NCI-H2196 treated with DMSO at 0.1 percent for 48 hours (cell line): ENCODE data around the gene SBNO1.
"Not testable (repeated sequence)": the region's sequence is repeated elsewhere in the genome, so short reads cannot be mapped to it uniquely, and the experiment has no call there.

ENCODE experiments used
- DNase-seq: peaks from one replicate; lab custom pipeline; 2025; ENCODE audit not compliant: unreplicated experiment; lab: John Stamatoyannopoulos, UW

The SBNO1 gene

DNA sequence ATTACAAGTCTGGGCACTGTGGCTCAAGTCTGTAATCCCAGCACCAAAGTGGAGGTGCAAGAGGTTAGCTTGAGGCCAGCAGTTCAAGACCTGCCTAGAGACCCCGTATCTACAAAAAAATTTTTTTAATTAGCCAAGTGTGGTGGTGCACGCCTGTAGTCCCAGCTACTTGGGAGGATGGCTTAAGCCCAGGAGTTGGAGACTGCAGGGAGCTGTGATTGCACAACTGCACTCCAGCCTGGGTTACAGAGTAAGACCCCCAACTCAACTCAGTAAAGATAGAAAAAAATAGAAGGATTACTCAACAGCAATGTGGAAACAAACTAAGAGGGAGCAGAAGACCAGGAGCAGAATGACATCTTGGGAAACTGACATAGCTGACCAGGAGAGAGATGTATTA is 13.3 kb downstream of the SBNO1 start:
- no peak for DNase-seq

GRCh38 chr12:123346946-123347345 is 17.7 kb downstream of the SBNO1 start:
- no peak for DNase-seq

DNA sequence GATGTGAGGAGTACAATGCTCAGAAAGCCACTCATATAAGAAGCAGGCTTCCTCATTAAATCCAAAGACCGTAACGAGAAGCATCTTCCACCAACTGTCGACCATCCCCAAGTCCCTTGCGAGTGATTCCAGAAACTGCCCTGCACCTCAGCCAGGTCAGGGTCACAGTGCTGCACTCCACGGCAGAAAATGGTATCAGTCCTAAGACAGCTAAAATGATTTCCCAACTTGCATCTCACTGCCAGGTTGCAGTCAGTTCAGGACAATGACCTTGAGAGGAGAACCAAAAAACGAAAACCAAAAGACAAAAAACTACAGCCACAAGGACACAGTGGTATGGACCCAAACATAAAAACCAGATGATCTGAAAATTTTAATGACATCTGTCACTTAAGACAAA is 20.6 kb downstream of the SBNO1 start:
- DNase-seq: no peak

- DNase-seq: no peak
Measured at GRCh38 chr12:123337070-123337469, 27.6 kb downstream of the SBNO1 start.

- no peak for DNase-seq
Measured at GRCh38 chr12:123336530-123336929, 28.1 kb downstream of the SBNO1 start.

GRCh38 chr12:123335490-123335889 is 29.2 kb downstream of the SBNO1 start:
- DNase-seq: no peak

- DNase-seq: no peak
Measured at GRCh38 chr12:123329799-123330198, 34.8 kb downstream of the SBNO1 start.

- DNase-seq: no peak
Measured at GRCh38 chr12:123319826-123320225, 44.8 kb downstream of the SBNO1 start.

GRCh38 chr12:123319273-123319672 is 45.4 kb downstream of the SBNO1 start:
- DNase-seq: no peak

DNA sequence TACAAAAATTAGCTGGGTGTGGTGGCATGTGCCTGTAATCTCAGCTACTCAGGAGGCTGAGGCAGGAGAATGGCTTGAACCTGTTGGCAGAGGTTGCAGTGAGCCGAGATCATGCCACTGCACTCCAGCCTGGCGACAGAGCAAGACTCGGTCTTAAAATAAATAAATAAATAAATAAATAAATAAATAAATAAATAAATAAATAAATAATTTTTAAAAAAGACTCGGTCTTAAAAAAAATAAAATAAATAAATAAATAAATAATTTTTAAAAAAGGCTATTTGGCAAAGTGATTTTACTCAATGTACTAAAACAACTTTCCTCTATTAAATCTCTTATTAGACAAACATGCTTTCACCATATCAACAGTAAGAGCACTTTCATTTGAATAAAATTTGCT is 51.6 kb downstream of the SBNO1 start:
- not testable (repeated sequence) for DNase-seq

- DNase-seq: no peak
Measured at GRCh38 chr12:123306200-123306599, 58.4 kb downstream of the SBNO1 start.

DNA sequence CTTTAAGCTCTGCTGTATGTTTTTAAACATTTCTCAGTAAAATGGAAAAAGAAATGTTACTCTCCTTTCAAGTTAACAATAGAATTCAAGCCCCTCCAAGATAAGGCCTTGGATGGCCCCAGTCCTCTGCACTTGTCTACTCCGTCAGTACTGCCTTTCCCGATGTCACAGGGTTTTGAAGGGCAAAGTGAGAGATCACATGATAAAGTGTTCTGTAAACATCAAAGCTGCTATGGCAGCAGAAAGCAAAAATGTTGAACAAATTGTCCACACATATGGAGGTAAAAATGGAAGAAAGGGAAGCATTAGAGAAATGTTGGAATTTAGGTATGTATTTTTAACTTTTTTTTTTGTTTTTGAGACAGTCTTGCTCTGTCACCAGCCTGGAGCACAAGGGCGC is 59.5 kb downstream of the SBNO1 start:
- no peak for DNase-seq

GRCh38 chr12:123293178-123293760 is 71.4 kb downstream of the SBNO1 start:
- no peak for DNase-seq

DNA sequence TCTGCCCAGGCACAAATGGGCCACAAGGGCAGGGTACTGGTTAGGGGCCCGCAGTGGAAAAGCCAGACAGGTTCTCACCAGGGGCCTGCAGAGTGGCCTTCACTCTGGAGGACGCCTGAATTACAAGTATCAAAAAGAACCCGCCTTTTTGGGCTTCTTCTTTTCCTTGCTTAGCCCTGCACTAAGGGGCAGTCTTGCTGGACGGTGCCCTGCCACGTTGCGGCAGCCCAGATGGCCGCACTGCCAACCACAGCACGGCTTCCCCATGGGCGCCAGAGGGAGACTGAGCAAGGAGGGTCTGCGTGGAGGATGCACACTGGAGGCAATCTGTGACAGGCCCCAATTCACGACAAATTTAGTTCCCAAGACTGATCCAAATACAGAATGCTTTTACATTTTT is 74.7 kb downstream of the SBNO1 start:
- DNase-seq: no peak

DNA sequence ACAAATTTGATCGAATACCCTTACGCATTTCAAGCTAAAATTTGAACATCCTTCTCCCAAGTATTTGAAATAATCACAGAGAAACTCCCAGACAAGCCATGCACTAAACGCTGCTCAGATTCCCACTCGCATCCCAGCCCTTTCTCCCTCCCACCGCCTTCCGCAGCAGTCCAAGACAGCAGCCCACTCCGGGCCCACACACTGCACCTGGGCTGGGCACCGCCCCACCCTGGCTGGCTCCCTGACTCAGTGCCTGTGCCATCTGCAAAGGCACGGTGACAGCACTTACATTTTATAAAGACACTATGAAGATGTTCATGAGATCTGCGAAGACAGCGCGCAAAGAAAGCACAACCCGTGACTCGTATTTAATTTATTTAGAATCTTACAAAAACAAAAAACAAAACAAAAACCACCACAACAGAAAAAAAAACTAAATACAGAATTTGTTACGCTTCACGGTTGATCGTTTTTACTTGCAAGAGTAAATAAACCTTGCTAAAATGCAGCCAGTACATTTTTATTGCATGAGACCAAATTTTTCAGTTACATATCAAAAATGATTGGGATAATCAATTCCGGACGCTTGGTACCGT is 75.8 kb downstream of the SBNO1 start:
- no peak for DNase-seq

DNA sequence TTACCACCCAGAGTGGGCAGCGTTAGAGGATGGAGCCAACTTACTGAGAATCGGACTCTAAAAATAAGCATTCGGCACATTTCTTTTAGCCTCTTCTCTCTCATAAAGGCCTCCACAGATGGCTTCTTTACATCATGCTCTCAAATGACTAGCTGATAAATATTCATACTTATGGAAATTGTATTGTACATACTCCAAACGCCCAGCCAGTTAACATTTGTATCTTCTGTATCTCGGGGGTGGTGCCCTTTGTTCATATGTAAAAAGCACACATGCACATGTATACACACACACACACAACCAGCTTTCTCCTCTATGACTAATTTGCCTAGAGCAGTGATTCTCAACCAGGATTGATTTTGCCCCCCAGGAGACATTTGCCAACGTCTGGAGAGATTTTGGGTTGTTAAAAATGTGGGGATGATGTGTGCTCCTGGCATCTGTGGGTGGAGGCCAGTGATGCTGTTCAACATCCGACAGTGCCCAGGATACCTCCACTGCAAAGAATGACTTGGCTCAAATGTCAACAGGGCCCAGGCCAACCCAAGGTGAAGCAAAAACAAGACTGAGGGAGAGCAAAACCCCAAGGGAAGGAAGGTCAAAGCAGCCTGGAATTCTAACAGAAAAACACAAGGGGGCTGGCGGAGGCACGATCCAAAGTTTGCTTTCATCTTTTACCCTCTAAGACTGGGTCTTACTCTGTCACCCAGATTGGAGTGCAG is 77.8 kb downstream of the SBNO1 start:
- DNase-seq: no peak

DNA sequence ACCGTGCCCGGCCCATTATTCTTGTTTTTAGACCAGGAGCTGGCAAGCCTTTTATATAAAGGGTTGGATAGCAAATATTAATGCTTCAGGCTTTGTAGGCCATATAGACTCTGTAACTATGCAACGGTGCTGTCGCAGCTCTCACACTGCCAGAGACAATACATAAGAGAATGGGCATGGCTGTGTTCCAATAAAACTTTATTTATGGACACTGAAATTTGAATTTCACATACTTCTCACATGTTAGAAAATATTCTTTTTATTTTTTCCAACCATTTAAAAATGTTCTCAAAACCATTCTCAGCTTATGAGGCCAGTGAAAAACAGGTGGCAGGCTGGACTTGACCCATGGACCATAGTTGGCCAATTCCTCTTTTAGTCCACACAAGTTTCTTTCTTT is 80.0 kb downstream of the SBNO1 start:
- no peak for DNase-seq

DNA sequence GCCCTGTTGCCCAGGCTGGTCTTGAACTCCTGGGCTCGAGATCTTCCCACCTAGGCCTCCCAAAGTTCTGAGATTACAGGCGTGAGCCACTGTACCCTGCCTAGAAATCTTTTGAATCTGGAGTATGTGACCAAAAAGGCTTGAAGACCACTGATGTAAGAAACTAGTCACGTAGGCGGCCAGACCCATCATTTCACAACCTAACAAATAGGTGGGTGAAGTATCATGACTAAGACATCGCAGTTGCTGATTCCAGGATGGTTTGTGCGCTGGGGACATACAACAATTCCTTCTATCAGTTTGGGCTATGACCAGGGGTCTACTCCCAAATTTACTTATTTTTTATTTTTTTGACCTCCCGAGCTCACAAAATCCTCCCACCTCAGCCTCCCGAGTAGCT is 81.2 kb downstream of the SBNO1 start:
- DNase-seq: no peak

DNA sequence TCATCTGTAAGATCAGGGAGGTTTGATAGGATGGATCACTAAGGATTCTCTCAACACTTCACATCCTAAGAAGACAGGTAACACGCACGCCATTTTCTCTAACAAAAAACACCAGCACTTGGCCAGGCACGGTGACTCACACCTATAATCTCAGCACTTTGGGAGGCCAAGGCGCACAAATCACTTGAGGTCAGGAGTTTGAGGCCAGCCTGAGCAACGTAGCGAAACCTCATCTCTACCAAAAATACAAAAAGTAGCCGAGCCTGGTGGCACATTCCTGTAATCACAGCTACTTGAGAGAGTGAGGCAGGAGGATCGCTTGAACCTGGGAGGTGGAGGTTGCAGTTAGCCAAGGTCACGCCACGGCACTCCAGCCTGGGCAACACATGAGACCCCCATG is 82.5 kb downstream of the SBNO1 start:
- DNase-seq: no peak

DNA sequence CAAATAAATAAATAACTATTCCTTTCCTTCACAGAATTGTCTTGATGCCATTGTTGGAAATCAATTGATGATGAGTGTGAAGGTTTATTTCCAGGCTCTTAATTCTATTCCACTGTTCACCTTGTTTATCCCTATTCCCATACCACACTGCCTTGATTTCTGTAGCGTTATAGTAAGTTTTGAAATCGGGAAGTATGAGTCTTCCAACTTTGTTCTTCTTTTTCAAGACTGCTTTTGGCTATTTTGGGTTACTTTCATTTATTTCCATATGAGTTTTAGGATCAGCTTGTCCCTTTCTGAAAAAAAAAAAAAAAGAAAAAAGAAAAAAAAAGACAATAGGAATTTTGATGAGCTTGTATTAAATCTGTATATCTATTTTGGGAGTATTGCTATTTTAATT is 83.7 kb downstream of the SBNO1 start:
- DNase-seq: no peak

DNA sequence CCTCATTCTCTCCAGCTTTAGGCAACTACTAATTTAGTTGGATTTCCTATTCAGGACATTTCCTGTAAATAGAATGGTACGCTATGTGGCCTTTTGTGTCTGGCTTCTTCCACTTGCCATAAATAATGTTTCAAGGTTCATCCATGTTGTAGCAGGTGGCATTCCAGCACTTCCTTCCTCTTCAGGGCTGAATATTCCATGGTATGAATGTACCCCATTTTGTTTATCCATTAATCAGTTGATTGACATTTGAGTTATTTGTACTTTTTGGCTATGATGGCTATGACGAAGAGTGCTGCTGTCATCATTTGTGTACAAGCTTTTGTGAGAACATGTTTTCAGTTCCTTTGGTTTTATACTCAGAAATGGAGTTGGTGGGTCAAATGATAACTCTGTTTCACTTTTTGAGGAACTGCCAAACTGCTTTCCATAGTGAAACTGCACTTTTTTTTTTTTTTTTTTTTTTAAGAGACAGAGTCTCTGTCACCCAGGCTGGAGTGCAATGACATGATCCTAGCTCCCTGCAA is 86.5 kb downstream of the SBNO1 start:
- no peak for DNase-seq

GRCh38 chr12:123273166-123273565 is 91.5 kb downstream of the SBNO1 start:
- DNase-seq: no peak
